IPS DF 19.7 (cell line): ENCODE results near the gene VWCE.
A peak's percentile ranks its signal among the peaks of the same experiment; 100 is the strongest.

Experiments
- DNase-seq: peaks from one replicate; pipeline ENCODE4 v3.0.0-alpha.2; 2013; ENCODE audit warnings: low read depth, low spot score

VWCE gene

GRCh38 chr11:61294717-61295595 lies at the start of gene VWCE:
VWCE (minus strand) TSS chr11:61295316; CDS start chr11:61295037, 279 bp downstream.
- no peak for DNase-seq

GRCh38 chr11:61343792-61344745 lies 49.0 kb upstream of the VWCE start:
- no peak for DNase-seq

- DNase-seq = no peak
These were observed 47.2 kb upstream of the VWCE start for GRCh38 chr11:61342207-61342803.

- no peak for DNase-seq
These were observed 46.6 kb upstream of the VWCE start for GRCh38 chr11:61341706-61342105.

DNA sequence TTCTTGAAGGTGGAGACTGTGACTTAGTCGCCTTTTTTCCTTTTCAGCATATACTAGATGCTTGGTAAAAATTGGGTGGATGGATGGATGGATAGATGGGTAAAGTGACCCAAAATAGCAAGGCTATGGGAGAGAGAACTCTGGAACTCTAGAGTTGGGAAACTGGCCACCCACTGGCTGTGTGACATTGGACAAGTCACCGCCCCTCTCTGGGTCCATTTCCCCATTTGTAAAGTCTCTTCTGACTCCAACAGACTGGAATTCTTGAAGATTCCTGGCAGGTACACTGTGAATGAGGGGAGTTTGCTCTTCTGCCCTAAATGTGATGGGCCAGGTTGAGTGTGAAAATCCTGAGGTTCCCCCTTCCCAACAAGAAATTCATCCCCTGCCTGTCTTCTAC lies 45.9 kb upstream of the VWCE start:
- DNase-seq = no peak

- no peak for DNase-seq
These were observed 44.4 kb upstream of the VWCE start for GRCh38 chr11:61339490-61339878.

DNA sequence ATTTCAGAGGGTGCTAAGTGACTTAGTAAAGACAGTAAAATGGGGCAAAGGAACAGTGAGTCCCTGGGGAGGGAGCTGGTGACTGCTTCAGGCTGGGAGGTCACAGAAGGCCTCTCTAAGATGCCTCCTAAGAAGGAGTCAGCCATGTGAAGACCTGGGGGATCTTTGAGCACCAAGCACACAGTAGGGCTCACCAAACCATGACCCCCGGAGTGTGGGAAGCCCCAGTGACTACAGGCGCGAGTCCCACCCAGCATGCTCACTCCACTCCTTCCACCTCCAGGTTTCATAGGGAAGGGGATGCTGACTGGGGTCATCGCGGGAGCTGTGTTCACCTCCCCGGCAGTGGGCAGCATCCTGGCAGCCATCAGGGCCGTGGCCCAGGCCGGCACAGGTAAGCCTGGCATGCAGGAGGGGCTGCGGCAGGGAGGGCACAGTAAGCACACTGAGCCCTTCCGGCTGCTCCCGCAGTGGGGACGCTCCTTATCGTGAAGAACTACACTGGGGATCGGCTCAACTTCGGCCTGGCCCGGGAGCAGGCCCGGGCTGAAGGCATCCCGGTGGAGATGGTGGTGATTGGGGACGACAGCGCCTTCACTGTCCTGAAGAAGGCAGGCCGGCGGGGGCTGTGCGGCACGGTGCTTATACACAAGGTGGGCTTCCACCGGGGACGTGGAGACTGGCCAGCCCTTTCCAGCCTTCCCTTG lies 43.8 kb upstream of the VWCE start:
- no peak for DNase-seq

- no peak for DNase-seq
These were observed 42.8 kb upstream of the VWCE start for GRCh38 chr11:61337706-61338470.

- peak; percentile 45 for DNase-seq
These were observed 41.2 kb upstream of the VWCE start for GRCh38 chr11:61336171-61336935.

- no peak for DNase-seq
These were observed 40.2 kb upstream of the VWCE start for GRCh38 chr11:61335355-61335710.

GRCh38 chr11:61334434-61335354 lies 39.6 kb upstream of the VWCE start:
- no peak for DNase-seq

GRCh38 chr11:61333550-61334433 lies 38.7 kb upstream of the VWCE start:
- no peak for DNase-seq

DNA sequence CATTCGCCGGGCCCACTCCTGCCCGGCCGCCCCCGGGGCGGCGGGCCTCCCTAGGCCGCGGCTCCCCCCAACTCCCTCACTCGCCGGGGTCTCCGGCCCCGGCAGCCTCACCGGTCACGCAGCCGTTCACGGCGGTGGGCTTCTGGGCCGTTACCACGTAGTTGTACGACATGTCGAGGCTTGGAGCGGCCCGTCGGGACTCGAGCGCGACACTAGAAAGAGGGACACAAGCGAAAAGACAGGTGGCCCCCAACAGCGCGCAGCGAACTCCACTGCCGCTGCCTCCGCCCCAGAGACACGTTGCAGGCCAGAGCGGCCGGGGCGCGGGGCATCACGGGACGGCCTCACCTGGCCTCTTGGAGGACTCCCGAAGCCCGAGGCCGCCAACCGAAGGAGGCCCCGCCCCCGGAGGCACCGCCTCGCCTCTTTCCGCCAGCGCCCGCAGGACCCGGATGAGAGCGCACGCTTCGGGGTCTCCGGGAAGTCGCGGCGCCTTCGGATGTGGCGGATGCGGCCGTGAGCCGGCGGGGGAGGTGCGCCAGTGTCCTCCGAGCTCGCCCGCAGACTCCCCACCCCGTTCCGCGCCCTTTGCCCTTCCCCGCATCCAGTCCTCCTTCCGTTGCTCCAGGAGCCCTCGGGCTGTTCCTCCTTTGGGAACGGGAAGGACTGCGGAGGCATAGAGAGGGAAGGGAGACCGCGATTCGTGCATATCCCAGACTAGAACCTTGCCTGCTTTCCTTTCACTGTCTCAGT lies 37.9 kb upstream of the VWCE start, which contains the start of the genes DDB1 and TKFC:
TSS of gene DDB1 (minus strand) at position 309 of the 753 bp plus-strand sequence. CDS start at position 172, 137 bp downstream.
TSS of gene TKFC (plus strand) at position 432 of the 753 bp plus-strand sequence. CDS start 1,501 bp downstream, outside the sequence.
- DNase-seq = peak; percentile 74

DNA sequence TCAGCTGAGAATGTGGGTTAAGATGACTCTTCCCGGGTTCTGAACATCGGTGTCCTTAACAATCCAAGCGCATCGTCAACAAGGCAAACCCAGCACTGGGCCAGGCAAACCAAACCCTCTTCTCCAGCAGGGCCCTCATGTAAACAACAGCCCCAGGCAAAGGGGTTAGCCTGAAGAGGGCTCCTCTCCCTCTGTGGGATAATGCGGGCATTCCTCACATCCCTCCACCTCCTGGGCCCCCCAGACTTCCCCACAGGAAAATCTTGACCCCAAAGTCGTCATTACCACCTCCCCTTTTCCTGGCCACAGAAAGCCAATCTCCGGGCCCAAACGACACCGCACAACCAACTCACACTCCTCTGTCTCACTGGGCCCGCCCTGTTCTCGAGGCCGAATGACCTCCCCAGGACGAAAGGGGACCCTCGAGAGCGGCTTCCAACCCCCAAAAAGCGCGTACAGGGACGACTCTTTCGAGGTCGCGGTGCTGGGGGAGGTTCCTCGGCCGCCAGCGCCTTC lies 37.2 kb upstream of the VWCE start:
- DNase-seq = no peak

DNA sequence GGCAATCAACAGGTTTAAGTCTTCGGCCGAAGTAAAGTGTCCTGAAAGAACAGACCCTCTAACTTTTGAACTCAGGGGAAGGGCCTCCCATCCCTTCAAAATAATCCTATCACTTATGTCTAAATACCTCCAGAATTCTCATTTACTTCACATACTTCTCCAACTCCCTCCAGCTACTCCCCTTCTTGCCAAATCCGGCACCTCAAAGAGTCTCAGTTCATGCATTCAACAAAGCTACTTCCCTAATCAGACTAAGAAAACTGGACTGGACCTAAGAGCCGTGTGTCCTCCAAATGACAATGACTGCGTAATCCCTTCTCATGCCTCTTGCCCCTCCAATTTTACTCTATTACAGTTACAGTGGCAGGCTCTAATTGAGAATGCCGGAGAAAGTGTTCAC lies 36.5 kb upstream of the VWCE start:
- DNase-seq = no peak

DNA sequence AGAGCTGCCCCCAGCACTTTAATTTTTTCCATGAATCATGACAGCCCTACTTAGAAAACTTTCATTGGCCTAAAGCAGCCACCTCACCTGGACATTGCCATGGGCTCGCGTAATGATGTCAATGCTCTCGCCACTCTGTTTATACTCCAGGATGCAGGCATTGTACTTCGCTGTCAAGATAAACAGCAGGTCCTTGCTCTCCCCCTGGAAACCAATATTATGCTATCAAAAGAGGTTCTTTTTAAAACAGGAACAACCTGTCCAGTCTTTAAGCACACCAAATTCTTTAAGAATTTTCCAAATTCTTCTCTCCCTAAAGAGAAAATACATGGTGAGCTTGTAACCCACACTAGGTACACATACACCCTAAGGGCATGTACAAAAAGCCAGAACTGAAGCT lies 34.8 kb upstream of the VWCE start:
- DNase-seq = no peak

DNA sequence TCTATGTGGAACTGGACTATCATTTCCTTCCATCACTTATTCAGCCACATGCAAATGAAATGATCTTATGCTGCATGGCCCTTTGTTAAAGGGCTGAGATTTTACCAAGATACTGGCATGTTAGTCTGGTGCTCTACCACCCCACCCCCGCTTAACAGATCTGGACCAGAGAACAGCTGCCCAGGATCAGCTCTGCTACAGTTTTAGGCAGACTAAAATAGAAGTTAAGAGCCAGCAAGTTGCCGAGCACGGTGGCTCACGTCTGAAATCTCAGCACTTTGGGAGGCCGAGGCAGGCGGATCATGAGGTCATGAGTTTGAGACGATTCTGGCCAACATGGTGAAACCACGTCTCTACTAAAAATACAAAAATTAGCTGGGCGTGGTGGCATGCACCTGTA lies 33.2 kb upstream of the VWCE start:
- no peak for DNase-seq
